Measurements from ENCODE around the gene MICAL2.

Gene MICAL2

GRCh38 chr11:12167061-12168000 is 56.9 kb downstream of the MICAL2 start (continued):
- TF ChIP-seq INSM2 (tag by site-specific recombination; IDR thresholded peaks at IDR 0.05) (no peak), HOXA7 (CRISPR knock-in tag; IDR thresholded peaks at IDR 0.05; ENCODE audit: borderline replicate concordance) (no peak), ZNF596 (tag by site-specific recombination; IDR thresholded peaks at IDR 0.05) (no peak), ZNF791 (tag by site-specific recombination; IDR thresholded peaks at IDR 0.05) (no peak), ZNF223 (tag by site-specific recombination; IDR thresholded peaks at IDR 0.05) (no peak), ZNF266 (tag by site-specific recombination; IDR thresholded peaks at IDR 0.05; ENCODE audit: low read depth) (no peak), MZF1 (tag by site-specific recombination; IDR thresholded peaks at IDR 0.05; ENCODE audit: borderline replicate concordance) (no peak), ZNF404 (tag by site-specific recombination; IDR thresholded peaks at IDR 0.05) (no peak), ZNF776 (tag by site-specific recombination; IDR thresholded peaks at IDR 0.05; ENCODE audit: borderline replicate concordance) (no peak), ZNF133 (tag by site-specific recombination; IDR thresholded peaks at IDR 0.05) (no peak), ZNF692 (tag by site-specific recombination; IDR thresholded peaks at IDR 0.05) (no peak; the same call in 1 of the 2 replicates), ZBTB44 (tag by site-specific recombination; IDR thresholded peaks at IDR 0.05) (no peak), ZNF2 (tag by site-specific recombination; IDR thresholded peaks at IDR 0.05) (no peak), ZNF660 (tag by site-specific recombination; IDR thresholded peaks at IDR 0.05) (peak; percentile 58), ZNF449 (tag by site-specific recombination; IDR thresholded peaks at IDR 0.05) (no peak), ZNF311 (tag by site-specific recombination; IDR thresholded peaks at IDR 0.05; ENCODE audit: borderline replicate concordance) (no peak), TCF7L2 (IDR thresholded peaks at IDR 0.05; ENCODE audit: borderline replicate concordance, low read depth, low read length) (no peak), TSHZ1 (tag by site-specific recombination; IDR thresholded peaks at IDR 0.05; ENCODE audit: borderline replicate concordance) (0 out of 2 replicates have a peak, but pooled peaks have one; percentile 42), ZNF488 (tag by site-specific recombination; IDR thresholded peaks at IDR 0.05) (no peak), ZNF549 (tag by site-specific recombination; IDR thresholded peaks at IDR 0.05) (no peak), ZBTB26 (tag by site-specific recombination; optimal IDR thresholded peaks at IDR 0.05) (no peak), SP3 (tag by site-specific recombination; IDR thresholded peaks at IDR 0.05) (no peak), ZNF112 (tag by site-specific recombination; IDR thresholded peaks at IDR 0.05) (no peak), ZNF654 (tag by site-specific recombination; IDR thresholded peaks at IDR 0.05; ENCODE audit: low read depth) (no peak), SALL2 (tag by site-specific recombination; IDR thresholded peaks at IDR 0.05; ENCODE audit: borderline replicate concordance) (no peak), ZNF658 (tag by site-specific recombination; IDR thresholded peaks at IDR 0.05) (no peak)

Measured in HEK293 (cell line).